CD4-positive, alpha-beta T cell treated with Interleukin-2 at 100 ng/mL for 4 hours (primary cell): ENCODE results near the gene KLHDC9.
"Not testable (repeated sequence)": the region's sequence is repeated elsewhere in the genome, so short reads cannot be mapped to it uniquely, and the experiment has no call there.

Source experiments
- DNase-seq: peaks from one replicate; pipeline ENCODE4 v3.0.0-alpha.2; 2020; ENCODE audit warnings: low spot score

Gene KLHDC9, protein sequence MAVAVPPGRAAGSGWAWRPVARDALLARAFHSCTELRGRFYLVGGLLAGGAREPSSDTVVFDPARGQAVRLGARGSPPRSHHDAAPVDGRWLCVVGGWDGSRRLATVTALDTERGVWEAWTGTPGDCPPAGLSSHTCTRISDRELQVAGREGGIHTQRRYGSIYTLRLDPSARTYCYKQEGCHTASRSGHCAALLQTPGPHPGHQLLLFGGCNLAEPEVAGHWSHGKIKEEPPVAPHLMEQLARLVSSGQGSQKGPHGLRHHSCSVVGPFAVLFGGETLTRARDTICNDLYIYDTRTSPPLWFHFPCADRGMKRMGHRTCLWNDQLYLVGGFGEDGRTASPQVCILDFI

DNA sequence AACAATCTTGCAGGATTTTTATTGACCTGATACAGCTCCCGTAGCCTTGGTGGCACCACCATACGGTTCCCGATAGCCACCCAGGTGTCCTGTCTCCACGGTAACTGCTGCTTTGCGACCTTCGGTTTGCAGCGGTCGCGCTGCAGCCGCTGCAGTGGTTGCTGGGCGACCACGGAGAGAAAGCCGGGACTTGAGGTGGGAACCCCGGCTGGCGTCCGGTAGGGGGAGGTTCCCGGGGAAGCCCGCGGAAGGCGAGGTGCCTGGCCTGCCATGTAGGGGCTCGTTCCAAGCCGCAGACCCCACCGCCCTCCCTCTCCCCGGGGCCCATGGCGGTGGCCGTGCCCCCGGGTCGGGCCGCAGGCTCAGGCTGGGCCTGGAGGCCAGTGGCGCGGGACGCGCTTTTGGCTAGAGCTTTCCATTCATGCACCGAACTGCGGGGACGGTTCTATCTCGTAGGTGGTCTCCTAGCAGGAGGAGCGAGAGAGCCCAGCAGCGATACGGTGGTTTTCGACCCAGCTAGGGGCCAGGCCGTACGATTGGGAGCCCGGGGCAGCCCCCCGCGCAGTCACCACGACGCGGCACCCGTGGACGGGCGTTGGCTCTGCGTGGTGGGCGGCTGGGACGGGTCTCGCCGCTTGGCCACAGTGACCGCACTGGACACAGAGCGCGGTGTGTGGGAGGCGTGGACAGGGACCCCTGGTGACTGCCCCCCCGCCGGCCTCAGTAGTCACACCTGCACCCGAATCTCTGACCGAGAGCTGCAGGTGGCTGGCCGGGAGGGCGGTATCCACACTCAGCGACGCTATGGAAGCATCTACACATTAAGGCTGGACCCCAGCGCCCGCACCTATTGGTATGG lies at the start of gene KLHDC9:
Gene KLHDC9, plus strand, starts transcription at position 152 of the 859 bp plus-strand sequence. Its CDS starts 175 bp downstream, at position 327.
- peak; percentile 79 for DNase-seq

DNA sequence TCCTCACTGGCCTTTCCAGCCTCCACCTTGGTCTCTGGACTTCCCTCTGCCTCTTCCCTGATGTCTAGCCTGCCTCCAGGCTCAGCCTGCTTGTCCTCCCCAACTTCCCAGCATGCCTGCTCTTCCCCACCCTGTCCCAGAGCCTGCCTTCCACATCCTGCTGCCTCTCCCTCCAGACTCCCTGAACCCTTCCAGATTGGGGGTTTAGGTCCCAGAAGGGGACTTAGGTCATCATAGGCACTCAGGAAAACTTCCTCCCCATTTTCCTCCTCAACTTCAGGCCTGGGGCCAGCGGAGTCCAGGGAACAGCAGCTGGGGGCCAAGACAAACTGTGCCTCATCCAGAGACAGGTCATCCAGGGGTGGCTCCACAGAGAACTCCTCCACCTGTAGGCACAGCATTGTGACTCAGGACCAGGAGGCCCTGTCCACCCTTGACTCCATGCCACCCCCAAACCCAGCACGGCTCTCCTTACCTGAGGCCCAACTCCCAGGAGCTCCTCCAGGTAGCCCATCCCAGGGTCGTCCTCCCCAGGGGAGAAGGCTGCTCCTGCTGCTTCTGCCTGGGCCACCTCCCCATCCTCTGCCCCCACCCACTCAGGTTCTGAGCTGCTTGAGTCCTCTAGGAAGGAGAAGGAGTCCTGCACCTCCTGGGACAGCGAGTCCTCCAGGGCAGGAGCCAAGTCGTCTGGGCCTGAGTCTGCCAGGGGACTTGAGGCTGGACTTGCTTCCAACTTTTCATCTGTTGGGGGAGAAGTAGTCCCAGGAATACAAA lies 49.0 kb upstream of the KLHDC9 start:
- no peak for DNase-seq

DNA sequence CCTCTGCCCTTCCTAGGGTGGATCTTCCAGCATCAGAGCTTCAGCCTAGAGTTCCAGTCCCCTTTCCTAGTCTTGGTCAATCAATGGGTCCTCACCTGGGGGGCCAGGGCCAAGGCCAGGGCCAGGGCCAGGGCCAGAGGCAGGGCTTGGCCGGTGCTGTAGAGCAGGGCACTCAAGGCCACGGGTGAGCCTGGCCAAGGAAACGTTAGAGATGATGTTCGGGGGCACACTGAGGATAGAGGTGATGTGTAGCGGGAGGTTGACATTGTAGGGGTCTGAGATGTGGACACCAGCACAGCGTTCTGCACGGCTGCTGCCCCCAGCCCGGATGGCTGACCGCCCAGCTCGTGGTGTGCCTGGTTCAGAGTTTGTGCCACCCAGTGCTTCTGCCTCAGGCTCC lies 46.9 kb upstream of the KLHDC9 start:
- DNase-seq, result no peak

DNA sequence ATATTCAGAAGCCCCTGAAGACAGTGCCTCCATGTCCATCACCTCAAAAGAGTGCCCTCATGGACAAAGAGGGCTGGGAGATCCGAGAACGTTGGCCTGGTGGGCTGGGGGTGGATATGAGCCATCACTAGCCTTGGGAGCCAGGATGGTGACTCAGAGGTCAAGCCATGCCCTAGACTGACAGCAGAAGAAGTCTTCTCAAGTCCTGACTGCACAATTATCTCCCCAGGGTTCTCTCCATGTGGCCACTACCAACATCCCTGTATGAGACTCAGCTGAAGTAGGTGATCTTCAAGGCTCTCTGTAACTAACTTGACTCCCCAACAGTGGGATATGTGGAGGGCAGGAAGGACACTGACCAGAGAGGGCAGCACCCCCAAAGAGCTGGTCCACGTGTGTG lies 45.3 kb upstream of the KLHDC9 start:
- DNase-seq, result no peak

DNA sequence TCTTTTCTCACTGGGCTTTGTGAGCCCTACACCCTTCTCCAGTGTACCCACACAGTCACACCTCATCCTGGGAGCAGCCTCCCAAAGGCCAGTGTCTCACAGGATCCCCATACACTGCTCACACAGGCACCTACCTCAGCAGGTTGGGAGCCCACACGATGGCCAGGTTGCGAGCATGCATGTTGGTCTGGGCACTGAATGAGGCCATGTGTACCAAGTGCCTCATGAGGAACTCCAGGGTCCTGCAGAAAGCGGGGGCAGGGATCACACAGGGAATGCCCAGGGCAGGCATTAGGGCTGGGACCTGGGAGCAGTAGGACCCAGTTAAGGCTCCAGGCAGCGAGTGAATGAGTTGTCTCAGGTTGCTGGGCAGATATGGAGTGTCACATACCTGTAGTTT lies 43.9 kb upstream of the KLHDC9 start:
- DNase-seq, result no peak

DNA sequence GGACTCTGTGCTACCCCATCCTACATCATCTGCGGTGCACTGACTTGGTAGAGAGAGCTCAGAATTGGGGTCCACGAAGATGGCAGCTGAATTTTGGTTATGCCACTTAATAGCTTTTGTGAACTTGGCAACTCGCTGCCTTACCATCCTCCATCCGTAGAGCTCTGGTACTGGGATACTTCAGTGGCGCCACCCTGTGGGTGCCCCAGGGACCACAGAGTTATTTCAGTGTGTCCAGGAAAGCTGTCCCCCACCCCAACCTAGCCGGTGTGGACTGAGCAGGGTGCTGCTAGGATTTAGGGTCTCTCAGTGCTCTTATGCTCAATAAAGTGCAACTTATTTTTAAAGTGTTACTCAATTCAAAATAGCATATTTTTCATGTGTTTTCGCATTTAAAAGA lies 43.4 kb upstream of the KLHDC9 start:
- no peak for DNase-seq

- no peak for DNase-seq
Measured at GRCh38 chr1:161059293-161059692, 38.9 kb upstream of the KLHDC9 start.

DNA sequence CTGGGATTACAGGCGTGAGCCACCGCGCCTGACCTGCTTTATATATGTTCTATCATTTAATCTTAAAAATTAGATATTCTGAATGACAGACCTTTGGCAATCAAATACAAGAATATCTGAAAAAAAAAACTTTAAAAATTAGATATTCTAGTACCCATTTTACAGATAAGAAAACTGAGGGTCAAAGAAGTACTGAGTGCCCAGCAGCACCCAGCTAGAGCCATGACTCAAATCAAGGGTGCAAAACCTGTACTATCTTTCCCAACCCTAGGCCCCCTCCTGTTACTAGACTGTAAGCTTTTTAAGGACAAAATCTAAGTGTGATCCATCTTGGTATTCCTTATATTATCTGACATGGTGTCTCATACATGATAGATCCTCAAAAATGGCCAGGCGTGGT lies 36.7 kb upstream of the KLHDC9 start:
- DNase-seq, result no peak

- peak; percentile 30 for DNase-seq
Measured at GRCh38 chr1:161063936-161064335, 34.2 kb upstream of the KLHDC9 start.

GRCh38 chr1:161065681-161066080 lies 32.5 kb upstream of the KLHDC9 start:
- not testable (repeated sequence) for DNase-seq

DNA sequence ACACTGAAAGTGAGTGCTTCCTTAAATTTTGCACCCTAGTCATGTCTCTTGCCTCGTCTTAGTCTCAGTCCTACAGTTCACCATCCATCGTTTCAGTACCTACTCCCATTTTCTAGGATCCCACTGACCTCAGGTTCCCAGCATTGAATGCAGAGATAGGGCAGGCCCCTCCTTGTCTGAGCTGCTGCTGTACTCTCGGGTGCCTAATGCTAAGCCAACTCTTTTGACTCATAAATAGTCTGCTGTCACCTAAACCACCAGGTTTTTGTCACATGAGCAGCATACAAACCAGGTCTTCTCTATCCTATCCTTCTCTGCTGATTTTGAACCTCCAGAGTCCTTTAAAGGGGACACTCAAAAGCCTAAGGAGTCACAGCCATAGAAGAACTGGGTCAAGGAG lies 31.5 kb upstream of the KLHDC9 start:
- peak; percentile 48 for DNase-seq

GRCh38 chr1:161068306-161069234 lies 29.6 kb upstream of the KLHDC9 start:
- DNase-seq, result peak; percentile 85

DNA sequence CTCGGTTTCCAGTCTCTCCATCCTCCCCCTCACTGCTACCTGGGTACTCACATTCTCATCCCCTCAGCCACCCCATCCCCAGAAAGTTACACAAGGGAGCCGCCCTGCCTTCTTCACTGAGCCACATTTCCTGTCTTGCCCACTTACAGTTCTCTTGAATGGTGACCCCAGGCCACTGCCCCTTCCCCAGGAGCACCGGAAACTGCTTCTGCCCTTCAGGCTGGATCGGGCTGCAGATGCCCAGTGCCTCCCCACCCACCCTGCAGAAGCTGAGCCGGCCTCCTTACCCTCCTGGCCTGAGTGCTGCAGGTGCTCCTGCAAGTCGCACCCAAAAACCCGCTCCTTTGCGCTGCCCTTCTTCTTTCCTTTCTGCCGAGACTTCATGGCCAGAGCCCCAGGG lies 28.9 kb upstream of the KLHDC9 start:
- peak; percentile 6 for DNase-seq

- DNase-seq, result peak; percentile 93
Measured at GRCh38 chr1:161069731-161070270, 28.4 kb upstream of the KLHDC9 start, which contains the start of gene ARHGAP30. ARHGAP30 (minus strand) TSS chr1:161069891; CDS start chr1:161069624, 267 bp downstream.

DNA sequence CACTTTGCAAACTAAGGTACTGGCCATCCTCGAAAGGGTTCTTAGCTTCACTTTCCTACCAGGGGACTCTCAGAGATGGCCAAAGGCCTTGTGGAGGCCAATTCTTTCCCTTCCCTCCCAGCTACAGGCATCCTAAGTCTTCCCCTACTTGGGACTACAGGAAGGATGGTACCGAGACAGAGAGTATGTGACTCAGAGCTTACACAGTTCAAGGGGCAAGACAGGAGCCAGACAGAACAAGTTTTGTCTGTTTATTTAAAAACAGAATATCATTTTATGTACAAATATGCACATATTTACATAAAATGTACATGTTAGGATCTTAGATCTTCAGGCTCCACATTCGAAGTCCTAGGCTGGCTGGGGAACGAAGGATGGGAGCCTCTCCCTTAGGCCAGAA lies 27.4 kb upstream of the KLHDC9 start:
- DNase-seq, result peak; percentile 13

GRCh38 chr1:161071886-161072371 lies 26.2 kb upstream of the KLHDC9 start:
- DNase-seq, result peak; percentile 54

DNA sequence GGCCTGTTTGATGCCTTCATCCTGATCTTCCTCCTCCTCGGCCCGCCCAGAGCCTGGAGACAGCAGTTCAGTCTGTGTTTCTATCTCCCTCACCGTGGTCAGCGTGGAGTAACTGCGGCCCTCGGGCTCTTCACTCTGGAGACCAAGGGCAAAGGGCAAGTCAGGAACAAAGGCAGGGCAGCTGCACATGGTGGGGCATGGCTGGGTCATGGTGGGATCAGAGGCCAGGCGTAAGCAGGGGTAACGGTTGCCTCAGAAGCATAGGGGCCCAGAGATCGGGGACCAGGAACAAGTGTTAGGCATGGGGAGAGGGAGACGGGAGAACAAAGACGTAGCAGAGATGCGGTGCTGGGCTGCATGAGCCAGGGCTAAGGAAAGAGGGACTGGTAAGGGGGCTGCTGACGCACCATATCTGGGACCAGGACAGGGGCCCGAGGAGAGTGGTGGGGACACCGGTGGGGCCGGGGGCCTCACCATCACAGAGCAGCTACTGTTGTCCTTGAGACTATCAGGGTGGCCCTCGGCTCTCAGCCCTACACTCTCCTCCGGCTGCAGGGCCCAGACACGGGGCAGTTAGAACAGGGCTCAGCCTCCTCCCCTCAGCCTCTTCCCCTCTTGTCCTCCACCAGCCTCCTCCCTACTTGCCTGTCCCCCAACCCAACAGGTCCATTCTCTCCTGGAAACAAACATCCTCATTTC lies 25.3 kb upstream of the KLHDC9 start:
- no peak for DNase-seq

- no peak for DNase-seq
Measured at GRCh38 chr1:161073474-161074121, 24.6 kb upstream of the KLHDC9 start.

DNA sequence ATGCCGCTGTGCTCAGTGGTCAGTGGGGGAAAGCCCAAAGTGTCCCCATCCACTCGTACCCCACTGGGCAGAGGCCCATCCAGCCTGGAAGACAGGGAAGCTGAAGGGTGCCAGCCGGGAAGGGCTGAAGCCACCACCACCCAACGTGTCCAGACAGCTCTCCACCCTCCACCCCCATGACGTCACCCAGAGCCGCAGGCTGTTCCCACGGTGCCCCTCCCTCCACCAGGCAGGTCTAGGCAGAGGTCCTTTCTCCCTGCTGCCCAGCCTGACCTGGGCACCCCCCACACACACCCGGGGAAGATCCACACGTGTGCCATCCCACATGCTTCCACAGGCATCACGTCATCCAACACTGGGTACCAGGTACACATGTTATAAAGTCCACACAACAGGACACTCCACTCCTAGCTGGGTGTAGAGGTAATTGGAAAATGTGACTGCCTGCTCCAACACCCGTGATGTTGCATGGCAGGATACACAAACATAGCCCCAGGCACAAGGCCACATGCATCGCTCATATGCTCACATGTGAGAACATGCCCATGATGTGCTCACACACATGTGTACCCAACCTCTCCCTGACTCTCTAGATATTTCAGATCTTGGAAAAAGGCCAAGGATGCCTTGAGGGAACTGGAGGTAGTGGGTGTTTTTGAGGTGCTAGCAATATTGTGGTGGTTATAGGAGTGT lies 23.3 kb upstream of the KLHDC9 start:
- no peak for DNase-seq
